ENCODE results near the gene CDK11B.
A peak's percentile ranks its signal among the peaks of the same experiment; 100 is the strongest.
"Not testable (repeated sequence)": the region's sequence is repeated elsewhere in the genome, so short reads cannot be mapped to it uniquely, and the experiment has no call there.

CDK11B gene

DNA sequence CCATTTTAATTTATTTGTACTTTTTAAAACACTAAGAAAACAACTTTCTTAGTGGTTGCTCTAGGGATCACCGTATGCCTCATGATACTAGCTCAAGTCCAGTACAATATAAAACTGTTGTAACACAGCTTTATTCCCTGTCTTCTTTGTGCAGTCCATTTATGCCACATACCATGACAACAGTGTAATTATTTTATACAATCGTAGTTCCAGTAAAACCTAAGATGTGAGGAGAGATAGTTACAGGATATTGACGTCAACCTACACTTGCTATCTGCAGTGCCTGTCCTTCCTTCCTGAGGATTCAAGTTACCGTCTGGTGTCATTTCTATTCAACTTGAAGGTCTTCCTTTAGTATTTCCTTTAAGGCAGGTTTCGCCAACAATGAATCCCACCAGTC lies 12.5 kb downstream of the CDK11B start:
- not testable (repeated sequence) for H3K4me3 ChIP-seq (ENCODE audit: extremely low read depth, insufficient read depth, low read length, poor library complexity, severe bottlenecking); H3K9me3 ChIP-seq (ENCODE audit: control insufficient read depth, low read length); H3K4me1 ChIP-seq (ENCODE audit: control insufficient read depth, insufficient read depth, low read length, poor library complexity, severe bottlenecking); H3K27ac ChIP-seq (ENCODE audit: low read depth, low read length, severe bottlenecking)
- WGBS, 2 experiments (ENCODE audit: insufficient coverage in 2 of 2) = 63% methylated on average over 1 of the region's 5 CpGs; no CpG with 5 or more reads in 1 of the 2 experiments
- H3K36me3 ChIP-seq (ENCODE audit: control insufficient read depth, insufficient read depth, low read length) = peaks cover 49% of the 10 kb centered on the region

DNA sequence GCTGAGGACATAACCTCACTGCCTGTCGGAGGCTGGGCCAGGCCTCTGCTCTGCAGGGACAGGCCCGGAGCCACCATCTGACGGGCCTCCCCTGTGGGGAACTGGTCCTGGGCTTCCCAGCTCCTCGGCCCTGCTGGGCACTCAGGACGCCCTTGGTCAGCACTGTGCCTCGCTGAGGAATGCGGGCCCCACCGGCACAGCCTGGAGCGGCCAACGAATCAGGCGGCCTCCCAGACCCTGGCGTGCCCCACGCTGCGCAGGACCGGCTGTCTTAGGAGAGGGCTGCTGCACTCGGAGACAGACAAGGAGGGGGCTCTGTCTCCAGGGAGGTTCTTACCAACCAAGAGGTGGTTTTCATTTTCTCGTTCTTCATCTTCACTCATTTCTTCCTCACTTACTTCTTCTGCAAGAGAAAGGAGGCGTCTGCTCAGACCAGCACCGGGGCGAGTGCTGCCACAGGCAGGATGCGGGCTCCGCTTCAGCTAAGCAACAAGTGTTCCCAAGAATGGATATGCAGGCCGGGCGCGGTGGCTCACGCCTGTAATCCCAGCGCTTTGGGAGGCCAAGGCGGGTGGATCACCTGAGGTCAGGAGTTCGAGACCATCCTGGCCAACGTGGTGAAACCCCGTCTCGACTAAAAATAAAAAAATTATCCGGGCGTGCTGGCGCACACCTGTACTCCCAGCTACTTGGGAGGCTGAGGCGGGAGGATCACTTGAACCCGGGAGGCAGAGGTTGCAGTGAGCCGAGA lies 17.9 kb downstream of the CDK11B start:
- H3K36me3 ChIP-seq (ENCODE audit: control insufficient read depth, insufficient read depth, low read length) = peaks cover 13% of the 10 kb centered on the region
- WGBS, 2 experiments (ENCODE audit: insufficient coverage in 2 of 2) = 89 to 92% methylated on average over 11 to 15 of the region's 38 CpGs
- H3K27ac ChIP-seq (ENCODE audit: low read depth, low read length, severe bottlenecking); H3K4me3 ChIP-seq (ENCODE audit: extremely low read depth, insufficient read depth, low read length, poor library complexity, severe bottlenecking); H3K4me1 ChIP-seq (ENCODE audit: control insufficient read depth, insufficient read depth, low read length, poor library complexity, severe bottlenecking); H3K9me3 ChIP-seq (ENCODE audit: control insufficient read depth, low read length): not testable (repeated sequence)

DNA sequence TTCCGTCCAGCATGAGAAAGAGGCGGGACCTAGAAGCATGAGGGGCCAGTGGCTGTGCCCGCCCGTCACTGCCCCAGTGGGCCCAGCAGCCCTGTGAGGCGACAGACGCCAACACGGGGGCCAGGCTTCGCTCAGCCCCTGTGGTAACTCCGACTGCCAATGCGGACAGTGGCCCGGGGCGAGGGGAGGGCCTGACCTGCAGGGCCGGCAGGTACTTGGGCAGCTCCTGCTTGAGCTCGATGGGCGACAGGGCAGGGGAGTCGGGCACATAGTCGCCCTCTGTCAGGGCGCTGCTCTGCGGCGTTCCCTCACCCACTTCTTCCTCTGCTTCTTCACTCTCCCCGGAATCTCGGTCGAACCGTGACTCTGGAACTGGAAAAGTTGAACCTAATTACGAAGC lies 18.7 kb downstream of the CDK11B start:
- H3K36me3 ChIP-seq (ENCODE audit: control insufficient read depth, insufficient read depth, low read length); H3K4me3 ChIP-seq (ENCODE audit: extremely low read depth, insufficient read depth, low read length, poor library complexity, severe bottlenecking); H3K27ac ChIP-seq (ENCODE audit: low read depth, low read length, severe bottlenecking); H3K9me3 ChIP-seq (ENCODE audit: control insufficient read depth, low read length); H3K4me1 ChIP-seq (ENCODE audit: control insufficient read depth, insufficient read depth, low read length, poor library complexity, severe bottlenecking): not testable (repeated sequence)
- no CpG with 5 or more reads among the region's 25 CpGs for WGBS, 2 experiments (ENCODE audit: insufficient coverage in 2 of 2)

DNA sequence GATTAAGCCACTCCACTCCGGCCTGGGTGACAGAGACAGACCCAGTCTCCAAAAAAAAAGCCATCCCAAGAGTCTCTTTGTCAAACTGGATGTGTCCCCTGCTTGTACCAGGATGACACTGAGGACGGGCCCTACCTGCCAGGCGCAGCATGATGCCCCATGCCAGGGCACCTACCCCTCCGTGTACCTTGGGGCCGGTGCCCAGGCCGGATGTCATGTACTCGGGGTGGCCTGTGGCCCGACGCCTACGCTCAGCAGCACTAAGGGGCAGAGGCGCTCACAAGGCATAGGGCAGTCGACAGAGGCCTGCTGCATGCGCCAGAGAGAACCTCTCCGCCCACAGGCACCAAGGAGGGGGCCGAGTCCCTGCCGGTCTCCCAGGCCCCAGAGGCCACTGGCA lies 19.4 kb downstream of the CDK11B start:
- H3K9me3 ChIP-seq (ENCODE audit: control insufficient read depth, low read length); H3K27ac ChIP-seq (ENCODE audit: low read depth, low read length, severe bottlenecking); H3K36me3 ChIP-seq (ENCODE audit: control insufficient read depth, insufficient read depth, low read length); H3K4me1 ChIP-seq (ENCODE audit: control insufficient read depth, insufficient read depth, low read length, poor library complexity, severe bottlenecking); H3K4me3 ChIP-seq (ENCODE audit: extremely low read depth, insufficient read depth, low read length, poor library complexity, severe bottlenecking): not testable (repeated sequence)
- 97% methylated on average over 4 to 13 of the region's 16 CpGs for WGBS, 2 experiments (ENCODE audit: insufficient coverage in 2 of 2)

DNA sequence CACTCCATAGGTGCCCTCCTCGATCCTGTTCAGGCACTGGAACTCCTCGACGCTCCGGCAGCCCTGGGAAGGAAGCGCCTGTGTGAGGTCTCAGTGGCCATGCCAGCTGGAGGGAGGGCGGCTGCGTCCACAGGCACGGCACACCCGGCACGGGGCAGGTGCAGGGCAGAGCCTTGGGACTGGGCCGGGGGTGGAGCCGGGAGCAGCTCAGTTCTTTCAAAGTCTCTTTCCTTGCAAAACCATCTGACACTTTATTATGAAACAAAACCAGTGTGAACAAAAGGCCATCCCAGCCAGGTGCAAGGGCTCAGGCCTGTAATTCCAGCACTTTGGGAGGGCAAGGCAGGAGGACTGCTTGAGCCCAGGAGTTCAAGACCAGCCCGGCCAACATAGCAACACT lies 20.3 kb downstream of the CDK11B start:
- H3K4me3 ChIP-seq (ENCODE audit: extremely low read depth, insufficient read depth, low read length, poor library complexity, severe bottlenecking); H3K4me1 ChIP-seq (ENCODE audit: control insufficient read depth, insufficient read depth, low read length, poor library complexity, severe bottlenecking); H3K27ac ChIP-seq (ENCODE audit: low read depth, low read length, severe bottlenecking); H3K36me3 ChIP-seq (ENCODE audit: control insufficient read depth, insufficient read depth, low read length); H3K9me3 ChIP-seq (ENCODE audit: control insufficient read depth, low read length): not testable (repeated sequence)
- 88% methylated on average over 7 of the region's 13 CpGs; no CpG with 5 or more reads in 1 of the 2 experiments for WGBS, 2 experiments (ENCODE audit: insufficient coverage in 2 of 2)

GRCh38 chr1:1637479-1637875 lies 21.3 kb downstream of the CDK11B start:
- not testable (repeated sequence) for H3K4me3 ChIP-seq (ENCODE audit: extremely low read depth, insufficient read depth, low read length, poor library complexity, severe bottlenecking); H3K4me1 ChIP-seq (ENCODE audit: control insufficient read depth, insufficient read depth, low read length, poor library complexity, severe bottlenecking); H3K36me3 ChIP-seq (ENCODE audit: control insufficient read depth, insufficient read depth, low read length); H3K9me3 ChIP-seq (ENCODE audit: control insufficient read depth, low read length); H3K27ac ChIP-seq (ENCODE audit: low read depth, low read length, severe bottlenecking)
- WGBS, 2 experiments (ENCODE audit: insufficient coverage in 2 of 2) = 94 to 100% methylated on average over 3 to 6 of the region's 14 CpGs

GRCh38 chr1:1636621-1637478 lies 22.0 kb downstream of the CDK11B start:
- not testable (repeated sequence) for H3K9me3 ChIP-seq (ENCODE audit: control insufficient read depth, low read length); H3K36me3 ChIP-seq (ENCODE audit: control insufficient read depth, insufficient read depth, low read length)
- 94 to 97% methylated on average over 25 to 29 of the region's 37 CpGs for WGBS, 2 experiments (ENCODE audit: insufficient coverage in 2 of 2)

DNA sequence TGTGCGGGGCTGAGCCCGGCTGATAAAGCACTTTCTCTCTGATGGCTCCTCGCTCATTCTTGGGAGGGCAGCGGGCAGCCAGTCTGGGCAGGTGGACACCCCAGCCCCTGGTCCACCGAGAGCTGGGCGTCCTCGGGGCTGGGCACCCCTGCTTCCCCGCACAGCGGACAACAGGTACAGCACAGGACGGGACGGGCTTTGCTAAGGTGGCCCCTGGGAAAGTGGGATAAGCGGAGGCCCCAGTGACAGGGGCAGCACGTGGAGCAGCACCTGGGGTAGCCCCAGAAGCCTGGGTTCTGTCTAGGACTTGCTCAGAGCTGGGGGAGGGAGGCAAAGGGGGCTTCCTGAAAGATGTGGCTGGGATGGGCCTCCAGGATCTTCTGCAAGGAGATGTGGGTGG lies 24.2 kb downstream of the CDK11B start:
- not testable (repeated sequence) for H3K36me3 ChIP-seq (ENCODE audit: control insufficient read depth, insufficient read depth, low read length); H3K9me3 ChIP-seq (ENCODE audit: control insufficient read depth, low read length); H3K4me1 ChIP-seq (ENCODE audit: control insufficient read depth, insufficient read depth, low read length, poor library complexity, severe bottlenecking); H3K4me3 ChIP-seq (ENCODE audit: extremely low read depth, insufficient read depth, low read length, poor library complexity, severe bottlenecking); H3K27ac ChIP-seq (ENCODE audit: low read depth, low read length, severe bottlenecking)
- WGBS, 2 experiments (ENCODE audit: insufficient coverage in 2 of 2) = 95 to 98% methylated on average over 6 to 8 of the region's 13 CpGs

More at GRCh38 chr1:1636621-1637478, 22.0 kb downstream of the CDK11B start:
- not testable (repeated sequence) for H3K4me3 ChIP-seq (ENCODE audit: extremely low read depth, insufficient read depth, low read length, poor library complexity, severe bottlenecking); H3K27ac ChIP-seq (ENCODE audit: low read depth, low read length, severe bottlenecking); H3K4me1 ChIP-seq (ENCODE audit: control insufficient read depth, insufficient read depth, low read length, poor library complexity, severe bottlenecking)

GRCh38 chr1:1633409-1633808 lies 25.4 kb downstream of the CDK11B start:
- H3K27ac ChIP-seq (ENCODE audit: low read depth, low read length, severe bottlenecking); H3K4me1 ChIP-seq (ENCODE audit: control insufficient read depth, insufficient read depth, low read length, poor library complexity, severe bottlenecking); H3K4me3 ChIP-seq (ENCODE audit: extremely low read depth, insufficient read depth, low read length, poor library complexity, severe bottlenecking); H3K9me3 ChIP-seq (ENCODE audit: control insufficient read depth, low read length); H3K36me3 ChIP-seq (ENCODE audit: control insufficient read depth, insufficient read depth, low read length): not testable (repeated sequence)
- no CpG with 5 or more reads among the region's 35 CpGs for WGBS, 2 experiments (ENCODE audit: insufficient coverage in 2 of 2)

DNA sequence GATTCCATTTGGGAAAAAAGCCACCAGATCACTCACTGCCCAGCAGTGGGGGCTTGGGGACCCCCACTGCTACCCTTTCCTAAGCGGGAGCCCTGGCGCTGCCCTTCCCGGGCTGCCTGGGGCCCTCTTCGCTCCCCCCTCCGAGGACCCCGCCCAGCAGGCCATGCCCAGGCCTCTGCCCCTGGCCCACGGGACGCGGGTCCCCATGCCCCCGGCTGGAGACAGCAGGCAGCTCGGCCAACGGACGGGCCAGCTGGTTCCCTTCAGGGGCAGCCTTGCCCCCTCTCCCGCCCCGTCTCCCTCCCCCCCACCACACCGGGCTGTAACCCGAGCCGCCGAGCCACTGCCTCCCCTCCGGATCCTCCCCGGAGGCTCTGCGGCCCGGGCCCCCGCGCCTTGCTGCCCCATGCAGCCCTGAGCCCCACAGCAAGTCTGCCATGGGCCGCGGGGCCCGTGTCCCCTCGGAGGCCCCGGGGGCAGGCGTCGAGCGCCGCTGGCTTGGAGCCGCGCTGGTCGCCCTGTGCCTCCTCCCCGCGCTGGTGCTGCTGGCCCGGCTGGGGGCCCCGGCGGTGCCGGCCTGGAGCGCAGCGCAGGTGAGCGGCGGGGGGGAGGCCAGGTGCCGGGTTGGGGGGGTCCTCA lies 26.9 kb downstream of the CDK11B start, which contains the start of gene MMP23B:
Gene MMP23B (plus strand): TSS at position 392 of the 639 bp plus-strand sequence. CDS start 46 bp downstream, at position 438.
- peaks cover 7% of the 10 kb centered on the region for H3K36me3 ChIP-seq (ENCODE audit: control insufficient read depth, insufficient read depth, low read length)
- 5 to 9% methylated on average over 17 to 33 of the region's 48 CpGs for WGBS, 2 experiments (ENCODE audit: insufficient coverage in 2 of 2)
- H3K4me1 ChIP-seq (ENCODE audit: control insufficient read depth, insufficient read depth, low read length, poor library complexity, severe bottlenecking) = no peaks in the 10 kb centered on the region
- H3K9me3 ChIP-seq (ENCODE audit: control insufficient read depth, low read length) = no peaks in the 10 kb centered on the region
- peak within 1 kb of the TSS; percentile 30 for H3K4me3 ChIP-seq (ENCODE audit: extremely low read depth, insufficient read depth, low read length, poor library complexity, severe bottlenecking)
- no peak within 1 kb of the TSS for H3K27ac ChIP-seq (ENCODE audit: low read depth, low read length, severe bottlenecking)
